K562 (cell line): ENCODE measurements around the gene ZNF577. TPM values are rescaled to one million over a fixed set of nuclear protein-coding genes. Genes with fewer than 3 reads are reported as not detected.

Experiments used
- ATAC-seq: fragments of 200-7000 bp; cut with Tn5 transposase; 3 replicates; pipeline ENCODE4 v1.9.1; 2020; ENCODE audit warnings: moderate library complexity
- BruUV-seq: library from RNA; stranded (reverse); fragments of 400-500 nt; replicated peaks from 2 replicates; lab custom pipeline; 2021; lab: Mats Ljungman, UMichigan
- CTCF ChIA-PET: fragments of 300-600 bp; formaldehyde crosslinking; extraction: SDS; loops from one replicate; lab custom pipeline; 2021; ENCODE audit warnings: low intra/inter-chr PET ratio; lab: Yijun Ruan, JAX
- POLR2A ChIA-PET: fragments of 300-600, 350-650 bp; sonication (Branson Sonifier 250); formaldehyde crosslinking; extraction: SDS; loops from one replicate; lab custom pipeline; 2021; ENCODE audit warnings: antibody characterized with exemption, inconsistent platforms; lab: Yijun Ruan, JAX
- DNase-seq, 4 experiments: peaks; one replicate each; pipeline versions ENCODE4 v3.0.0 to v3.0.0-alpha.2; 2011 to 2018; ENCODE audit warnings: low spot score in 3 of 4, mixed read lengths in 3 of 4; ENCODE audit errors: extremely low read depth in 1 of 4
- FAIRE-seq: peaks from 2 replicates; lab custom pipeline; 2011; peaks lifted over from hg19 to GRCh38; lab: Jason Lieb, UNC
- H2AFZ ChIP-seq: 2 replicates; pipeline ENCODE4 v1.6.0; 2011; ENCODE audit warnings: low read depth, low read length, control low read depth, inconsistent platforms
- H3K27ac ChIP-seq: fragments of 200-600 bp; 3 replicates; pipeline ENCODE4 v1.8.0; 2011; ENCODE audit warnings: low read depth, mild to moderate bottlenecking, control low read depth, inconsistent platforms, low read length, moderate library complexity, mixed read lengths; ENCODE audit errors: extremely low read depth
- H3K27me3 ChIP-seq, 2 experiments: fragments of 300-600 bp in 1 of 2; 2 replicates in 1 of 2; 3 replicates in 1 of 2; pipeline versions ENCODE4 v1.6.0 to v1.8.0; 2011; ENCODE audit warnings: inconsistent platforms in 2 of 2, low read length in 2 of 2, mild to moderate bottlenecking in 1 of 2, mixed read lengths in 1 of 2, moderate library complexity in 1 of 2; ENCODE audit not compliant: control insufficient read depth in 2 of 2, insufficient read depth in 2 of 2
- H3K36me3 ChIP-seq: fragments of 300-600 bp; 3 replicates; pipeline ENCODE4 v1.8.0; 2011; ENCODE audit warnings: mild to moderate bottlenecking, low read length, inconsistent platforms; ENCODE audit not compliant: control insufficient read depth, insufficient read depth
- H3K4me1 ChIP-seq, 2 experiments: fragments of 200-600 bp in 1 of 2; replicated peaks in 1 of 2; 2 replicates in 1 of 2; 3 replicates in 1 of 2; pipeline versions ENCODE4 v1.5.1 to v1.8.0; 2011; ENCODE audit warnings: inconsistent platforms in 2 of 2, low read length in 2 of 2, mild to moderate bottlenecking in 1 of 2, mixed read lengths in 1 of 2, moderate library complexity in 1 of 2; ENCODE audit not compliant: control insufficient read depth in 2 of 2, insufficient read depth in 2 of 2
- H3K4me2 ChIP-seq: 2 replicates; pipeline ENCODE4 v1.6.1; 2011; ENCODE audit warnings: low read length, control low read depth, inconsistent platforms, mixed read lengths; ENCODE audit not compliant: insufficient read depth
- H3K4me3 ChIP-seq: fragments of 200-600 bp; sonication (generic), shearing (Covaris generic); 2 replicates; pipeline ENCODE4 v1.5.1; 2016; ENCODE audit warnings: control low read depth, inconsistent platforms
- H3K79me2 ChIP-seq: fragments of 200-600 bp; 3 replicates; pipeline ENCODE4 v1.8.0; 2011; ENCODE audit warnings: low read length, inconsistent platforms; ENCODE audit not compliant: control insufficient read depth, insufficient read depth
- H3K9ac ChIP-seq, 2 experiments: 2 replicates each; pipeline versions ENCODE4 v1.6.0 to v1.6.1; 2011; ENCODE audit warnings: low read depth in 2 of 2, low read length in 2 of 2, control low read depth in 1 of 2, inconsistent platforms in 1 of 2, mild to moderate bottlenecking in 1 of 2, mixed read lengths in 1 of 2; ENCODE audit not compliant: insufficient read depth in 1 of 2
- H3K9me1 ChIP-seq: one replicate; pipeline ENCODE4 v1.6.0; 2011; ENCODE audit warnings: inconsistent platforms, mild to moderate bottlenecking, low read length, moderate library complexity; ENCODE audit not compliant: control insufficient read depth, insufficient read depth
- H3K9me3 ChIP-seq: replicated peaks from 2 replicates; pipeline ENCODE4 v1.5.1; 2011; ENCODE audit warnings: low read depth, low read length, inconsistent platforms; ENCODE audit not compliant: control insufficient read depth, insufficient read depth
- H4K20me1 ChIP-seq: replicated peaks from 2 replicates; pipeline ENCODE4 v1.6.1; 2011; ENCODE audit warnings: low read length, inconsistent platforms, mixed read lengths; ENCODE audit not compliant: control insufficient read depth, insufficient read depth
- ATF1 ChIP-seq, 2 experiments: fragments of 450-650 bp in 1 of 2; IDR thresholded peaks; 2 replicates each; pipeline ENCODE4 v1.6.1; 2016; ENCODE audit warnings: missing compliant biosample characterization in 1 of 2, missing genetic modification characterization in 1 of 2
- DIDO1 ChIP-seq: fragments of 450-650 bp; IDR thresholded peaks from 2 replicates; pipeline ENCODE4 v1.6.1; 2016; ENCODE audit warnings: low read depth, missing biosample characterization, missing genetic modification characterization
- EP300 ChIP-seq: IDR thresholded peaks from 2 replicates; pipeline ENCODE4 v1.6.1; 2012; ENCODE audit warnings: low read length, improper control_type of control experiment
- IRF1 ChIP-seq: sonication (generic); formaldehyde crosslinking; IDR thresholded peaks from 2 replicates; pipeline ENCODE4 v1.8.0; 2022; ENCODE audit warnings: missing genetic modification reagents, mild to moderate bottlenecking, borderline replicate concordance
- MAFF ChIP-seq: IDR thresholded peaks from 2 replicates; pipeline ENCODE4 v1.6.1; 2012; ENCODE audit warnings: low read length, improper control_type of control experiment
- PPARD ChIP-seq: fragments of 250-450 bp; sonication (Bioruptor Pico); IDR thresholded peaks from 2 replicates; pipeline ENCODE4 v1.8.0; 2022; ENCODE audit warnings: inconsistent platforms, mild to moderate bottlenecking, moderate library complexity
- SRSF1 ChIP-seq: fragments of 200-400 bp; formaldehyde crosslinking; IDR thresholded peaks from 2 replicates; pipeline ENCODE4 v1.6.1; 2017; ENCODE audit warnings: mild to moderate bottlenecking, low read depth, low read length, moderate library complexity
- SRSF7 ChIP-seq: fragments of 200-400 bp; formaldehyde crosslinking; optimal IDR thresholded peaks from 2 replicates; pipeline ENCODE3; 2017; ENCODE audit warnings: mild to moderate bottlenecking, low read depth, low read length
- TEAD2 ChIP-seq: fragments of 450-650 bp; IDR thresholded peaks from 2 replicates; pipeline ENCODE4 v1.6.1; 2016; ENCODE audit warnings: missing genetic modification characterization, control low read depth, missing compliant biosample characterization
- TRIM24 ChIP-seq, 2 experiments: fragments of 450-650 bp; IDR thresholded peaks; 2 replicates each; pipeline ENCODE4 v1.6.1; 2016
- TRIM28 ChIP-seq: fragments of 450-650 bp; IDR thresholded peaks from 2 replicates; pipeline ENCODE4 v1.6.1; 2017
- XRCC3 ChIP-seq: fragments of 450-650 bp; IDR thresholded peaks from 2 replicates; pipeline ENCODE4 v1.6.1; 2017; ENCODE audit warnings: mild to moderate bottlenecking, moderate library complexity
- ZFP1 ChIP-seq: fragments of 450-650 bp; formaldehyde crosslinking; IDR thresholded peaks from 2 replicates; pipeline ENCODE4 v1.4.0; 2020; ENCODE audit warnings: mild to moderate bottlenecking, mixed read lengths
- ZNF23 ChIP-seq: fragments of 250-450 bp; sonication (Bioruptor Pico); IDR thresholded peaks from 2 replicates; pipeline ENCODE4 v1.4.0; 2020; ENCODE audit warnings: mild to moderate bottlenecking
- ZNF274 ChIP-seq: IDR thresholded peaks from 2 replicates; pipeline ENCODE4 v1.6.1; 2011; ENCODE audit warnings: low read depth, mild to moderate bottlenecking, low read length, moderate library complexity, borderline replicate concordance
- ZNF512 ChIP-seq: IDR thresholded peaks from 2 replicates; pipeline ENCODE4 v1.6.1; 2016; ENCODE audit warnings: missing genetic modification characterization, missing compliant biosample characterization
- ZNF75A ChIP-seq: fragments of 450-650 bp; formaldehyde crosslinking; IDR thresholded peaks from 2 replicates; pipeline ENCODE4 v1.4.0; 2020; ENCODE audit warnings: mild to moderate bottlenecking
- WGBS: fragments of 100-300 bp; shearing (Covaris generic); methylation state at CpG from one replicate; pipeline ENCODE4 v1.1.6; 2016; ENCODE audit warnings: low coverage, mixed read lengths; ENCODE audit not compliant: insufficient coverage; ENCODE audit errors: missing lambda C conversion rate; 5-methylcytosine and 5-hydroxymethylcytosine counted together
- in situ Hi-C: fragments of 300-500 bp; cut with MboI; formaldehyde crosslinking; loops from 4 replicates; pipeline ENCODE4 v1.15.0; 2018; ENCODE audit warnings: inconsistent platforms, mixed read lengths
- intact Hi-C: fragments of 100-400 bp; cut with micrococcal nuclease; formaldehyde crosslinking; loops from 2 replicates; pipeline ENCODE4 v1.14.2; 2022
- polyA plus RNA-seq, 8 experiments: library from polyadenylated mRNA; depleted of rRNA in 4 of 8; stranded (reverse) in 5 of 8; unstranded in 3 of 8; fragments of >200 nt; fragmentation: Nextera tagmentation in 2 of 8; fragmentation: Illumina TruSeq in 1 of 8; extraction: Ambion mirVana in 2 of 8; extraction: Trizol in 1 of 8; gene quantifications; 2 replicates each; pipeline versions ENCODE4 v1.2.1 to v1.2.3, GENCODE V29; 2011 to 2014; ENCODE audit warnings: inconsistent platforms in 1 of 8, missing spikeins in 1 of 8
- total RNA-seq, 7 experiments: library from RNA; depleted of rRNA in 6 of 7; stranded (reverse); fragments of >200 nt in 6 of 7; fragmentation: Illumina TruSeq in 2 of 7; extraction: Trizol in 2 of 7; gene quantifications; 2 replicates each; pipeline versions ENCODE4 v1.2.1 to v1.2.3, GENCODE V29; 2011 to 2021; ENCODE audit warnings: low replicate concordance in 1 of 7

ZNF577 gene
- total and polyA plus RNA-seq, 9 of the 15 experiments (the other 6 are each of a cell fraction or from before 2014, with no cell fraction given), result 1.3 to 12.7 (median 7.0) TPM

DNA sequence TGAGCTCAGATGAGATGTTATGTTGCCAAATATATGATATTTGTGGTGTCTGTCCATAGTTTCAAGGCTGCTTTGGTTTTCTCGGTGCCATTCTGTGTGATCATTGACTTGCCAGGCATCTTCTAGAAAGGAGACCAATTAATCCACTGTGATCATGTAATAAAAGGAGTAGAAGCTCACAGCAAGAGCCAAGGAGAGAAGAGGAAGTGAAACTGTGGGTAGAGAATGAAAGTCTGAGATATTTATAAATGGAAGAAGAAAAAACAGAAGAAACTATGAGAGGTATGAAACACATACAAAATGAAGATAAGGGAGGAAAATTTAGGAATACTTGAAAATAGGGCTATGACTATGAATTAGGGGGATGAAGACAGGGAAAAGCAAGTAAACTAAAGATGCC lies 28.4 kb upstream of the ZNF577 start (continued):
- TF ChIP-seq SRSF7 (no peak), TEAD2 (tag) (no peak), ZNF23 (CRISPR knock-in tag) (no peak)

GRCh38 chr19:51915324-51915867 lies 27.6 kb upstream of the ZNF577 start:
- DNase-seq (no peak), ATAC-seq (no peak), FAIRE-seq (peak; percentile 55)
- ChIA-PET POLR2A (interaction anchor here (0.6 kb wide), 2 partner anchors 21 to 25 kb away, joined by 3 read pairs; no protein-coding TSS in a partner anchor), CTCF (no interaction called here)
- Histone ChIP-seq H3K9me1 (no peaks in the 10 kb centered on the region), H4K20me1 (no peaks in the 10 kb centered on the region), H3K9ac (no peak overlapping the region), H3K4me1 (no peaks in the 10 kb centered on the region), H3K9me3 (peaks cover 14% of the 10 kb centered on the region), H3K4me3 (no peak overlapping the region), H3K36me3 (no peaks in the 10 kb centered on the region), H3K27ac (no peak overlapping the region), H3K4me2 (no peak overlapping the region), H2AFZ (no peak overlapping the region), H3K79me2 (no peaks in the 10 kb centered on the region), H3K27me3 (no peaks in the 10 kb centered on the region)
- WGBS, result 3% methylated on average over 5 of the region's 5 CpGs
- in situ Hi-C loops (no loop called here), intact Hi-C loops (no loop called here)
- TF ChIP-seq ZFP1 (CRISPR knock-in tag) (no peak), ZNF512 (tag) (no peak), MAFF (no peak), TRIM28 (peak; percentile 91), ATF1 (CRISPR knock-in tag; IDR thresholded peaks at IDR 0.05) (no peak), ATF1 (tag; IDR thresholded peaks at IDR 0.05) (no peak), SRSF1 (no peak), TRIM24 (IDR thresholded peaks at IDR 0.05) (0 out of 4 replicates have a peak, but pooled peaks of 1 of the 2 experiments have one; percentile 36), DIDO1 (no peak), EP300 (no peak), ZNF274 (peak; percentile 95), PPARD (CRISPR knock-in tag) (no peak), ZNF75A (CRISPR knock-in tag) (peak; percentile 87), IRF1 (CRISPR knock-in tag) (no peak), XRCC3 (peak; percentile 58; the same call in 1 of the 2 replicates)
- no TSS peak for BruUV-seq
